ENCODE measurements around the gene TLE7. TPM values are rescaled to one million over a fixed set of nuclear protein-coding genes. Genes with fewer than 3 reads are reported as not detected.

TLE7 gene
- total RNA-seq, 1 experiment from 2014 or later = not detected

- Histone ChIP-seq H2BK5ac (ENCODE audit: insufficient read length, low read length) (no peak within 1 kb of the TSS), H3K14ac (ENCODE audit: insufficient read depth, low read length) (no peak within 1 kb of the TSS), H3K27ac (ENCODE audit: insufficient read length, low read depth, low read length) (no peak within 1 kb of the TSS), H4K8ac (replicated peaks; ENCODE audit: insufficient read length, low read depth, low read length) (no peak within 1 kb of the TSS), H3K23ac (ENCODE audit: insufficient read length, low read depth, low read length) (no peak within 1 kb of the TSS), H3K56ac (ENCODE audit: insufficient read length, low read depth, low read length) (no peak within 1 kb of the TSS), H3K9ac (ENCODE audit: extremely low read depth, insufficient read length, low read length) (no peak within 1 kb of the TSS), H3T11ph (ENCODE audit: low read length) (no peak within 1 kb of the TSS), H3K4ac (ENCODE audit: low read depth, low read length) (no peak within 1 kb of the TSS), H3K23me2 (ENCODE audit: insufficient read length, low read depth, low read length, poor library complexity, severe bottlenecking) (no peaks in the 10 kb centered on the region), H3K4me2 (ENCODE audit: insufficient read depth, insufficient read length, low read length) (no peak within 1 kb of the TSS), H4K91ac (ENCODE audit: insufficient read length, low read depth, low read length) (no peak within 1 kb of the TSS), H2AFZ (ENCODE audit: low read length) (no peak within 1 kb of the TSS), H2BK20ac (ENCODE audit: low read depth, low read length, poor library complexity, severe bottlenecking) (no peak within 1 kb of the TSS), H2BK12ac (ENCODE audit: insufficient read length, low read depth, low read length) (no peak within 1 kb of the TSS), H2AK5ac (ENCODE audit: insufficient read length, low read length) (no peak within 1 kb of the TSS), H3K4me1 (ENCODE audit: insufficient read depth, low read length) (no peaks in the 10 kb centered on the region), H3K9me3 (ENCODE audit: control insufficient read depth, low read depth, low read length) (no peaks in the 10 kb centered on the region), H4K5ac (ENCODE audit: insufficient read length, low read depth, low read length) (no peak within 1 kb of the TSS), H4K20me1 (ENCODE audit: control insufficient read depth, insufficient read depth, insufficient read length) (no peaks in the 10 kb centered on the region), H3K27me3 (ENCODE audit: insufficient read depth, low read length) (no peaks in the 10 kb centered on the region), H2BK120ac (ENCODE audit: low read depth, low read length, poor library complexity, severe bottlenecking) (no peak within 1 kb of the TSS), H3K18ac (ENCODE audit: insufficient read length, low read depth, low read length) (no peak within 1 kb of the TSS), H3K79me2 (ENCODE audit: insufficient read depth, low read length) (no peaks in the 10 kb centered on the region), H2BK15ac (ENCODE audit: low read depth, low read length) (no peak within 1 kb of the TSS), H3K79me1 (ENCODE audit: insufficient read depth, low read depth, low read length, poor library complexity, severe bottlenecking) (no peaks in the 10 kb centered on the region)
- Mint-ChIP-seq H3K9me3 (no peaks in the 10 kb centered on the region), H3K27ac (no peak within 1 kb of the TSS), H3K36me3 (ENCODE audit: insufficient read depth in 1 of 3, low read depth in 3 of 3) (no peaks in the 10 kb centered on the region), H3K4me1 (0 out of 4 replicates have a peak, but pooled peaks cover 3 to 4% of the 10 kb centered on the region in 2 experiments), H3K27me3 (ENCODE audit: low read depth) (peaks cover 19% of the 10 kb centered on the region), H3K4me3 (no peak within 1 kb of the TSS)
- no peak for TF ChIP-seq CTCF (conservative IDR thresholded peaks at IDR 0.05)
- peak; percentile 28 for DNase-seq
- no CpG with 5 or more reads among the region's 22 CpGs for WGBS (ENCODE audit: extremely low coverage, insufficient read length, low lambda C conversion rate)
Measured at GRCh38 chr16:71489122-71489521, 47.3 kb upstream of the TLE7 start, which contains the start of gene ZNF19. Gene ZNF19, minus strand, starts transcription at chr16:71489324. Its CDS starts 7,210 bp downstream, at chr16:71482114.
